ENCODE results near the gene FAM83B.

- TF ChIP-seq ZFX (IDR thresholded peaks at IDR 0.05; ENCODE audit: borderline replicate concordance) (no peak), CTCF (IDR thresholded peaks at IDR 0.05) (no peak)
Measured at GRCh38 chr6:54899442-54899841, 52.9 kb downstream of the FAM83B start.

Data from 22Rv1 (cell line).